ENCODE measurements around the gene PAK2. TPM values are rescaled to one million over a fixed set of nuclear protein-coding genes. Genes with fewer than 3 reads are reported as not detected.
"Not testable (repeated sequence)": the region's sequence is repeated elsewhere in the genome, so short reads cannot be mapped to it uniquely, and the experiment has no call there.

PAK2 gene
- total RNA-seq, 2 donors from 2014 or later: 41.7 to 47.0 TPM

DNA sequence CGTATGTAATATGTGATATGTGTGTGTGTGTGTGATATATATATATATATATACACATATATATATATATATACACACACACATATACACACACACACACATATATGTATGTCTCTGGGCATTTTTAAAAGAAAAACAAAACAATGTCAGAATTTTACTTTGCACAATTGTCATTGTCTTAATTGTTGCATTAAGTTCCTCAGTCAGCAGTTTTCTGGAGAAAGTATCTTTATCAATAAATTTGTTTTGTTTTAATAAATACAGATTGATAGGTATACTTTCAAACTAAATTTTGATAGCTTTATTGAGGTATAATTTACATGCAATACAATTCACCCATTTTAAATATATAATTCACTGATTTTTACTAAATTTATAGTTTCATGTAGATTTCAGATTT is 65.1 kb downstream of the PAK2 start:
- no peaks in the 10 kb centered on the region for H3K9me3 ChIP-seq
- H3K36me3 ChIP-seq: peaks cover 20% of the 10 kb centered on the region
- DNase-seq (ENCODE audit: low spot score) (no peak), ATAC-seq (ENCODE audit: insufficient number of reproducible peaks, low FRiP score, low read depth) (no peak)
- no peaks in the 10 kb centered on the region for H3K4me1 ChIP-seq (ENCODE audit: control insufficient read depth in 1 of 2, low read depth in 2 of 2)
- TF ChIP-seq, protein P1, sequence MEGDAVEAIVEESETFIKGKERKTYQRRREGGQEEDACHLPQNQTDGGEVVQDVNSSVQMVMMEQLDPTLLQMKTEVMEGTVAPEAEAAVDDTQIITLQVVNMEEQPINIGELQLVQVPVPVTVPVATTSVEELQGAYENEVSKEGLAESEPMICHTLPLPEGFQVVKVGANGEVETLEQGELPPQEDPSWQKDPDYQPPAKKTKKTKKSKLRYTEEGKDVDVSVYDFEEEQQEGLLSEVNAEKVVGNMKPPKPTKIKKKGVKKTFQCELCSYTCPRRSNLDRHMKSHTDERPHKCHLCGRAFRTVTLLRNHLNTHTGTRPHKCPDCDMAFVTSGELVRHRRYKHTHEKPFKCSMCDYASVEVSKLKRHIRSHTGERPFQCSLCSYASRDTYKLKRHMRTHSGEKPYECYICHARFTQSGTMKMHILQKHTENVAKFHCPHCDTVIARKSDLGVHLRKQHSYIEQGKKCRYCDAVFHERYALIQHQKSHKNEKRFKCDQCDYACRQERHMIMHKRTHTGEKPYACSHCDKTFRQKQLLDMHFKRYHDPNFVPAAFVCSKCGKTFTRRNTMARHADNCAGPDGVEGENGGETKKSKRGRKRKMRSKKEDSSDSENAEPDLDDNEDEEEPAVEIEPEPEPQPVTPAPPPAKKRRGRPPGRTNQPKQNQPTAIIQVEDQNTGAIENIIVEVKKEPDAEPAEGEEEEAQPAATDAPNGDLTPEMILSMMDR (IDR thresholded peaks at IDR 0.05): no peak
- H3K27ac ChIP-seq: no peak overlapping the region
- H3K4me3 ChIP-seq: no peak overlapping the region
- H3K27me3 ChIP-seq (replicated peaks; ENCODE audit: insufficient read depth): no peaks in the 10 kb centered on the region

- TF ChIP-seq, protein P1 (IDR thresholded peaks at IDR 0.05): no peak
- no peak overlapping the region for H3K27ac ChIP-seq
- DNase-seq (ENCODE audit: low spot score): no peak
- ATAC-seq (ENCODE audit: insufficient number of reproducible peaks, low FRiP score, low read depth): no peak
- H3K4me1 ChIP-seq (ENCODE audit: control insufficient read depth in 1 of 2, low read depth in 2 of 2): no peaks in the 10 kb centered on the region
- no peak overlapping the region for H3K4me3 ChIP-seq
- H3K9me3 ChIP-seq: no peaks in the 10 kb centered on the region
- peaks cover 34% of the 10 kb centered on the region for H3K36me3 ChIP-seq
- no peaks in the 10 kb centered on the region for H3K27me3 ChIP-seq (replicated peaks; ENCODE audit: insufficient read depth)
These were observed 71.4 kb downstream of the PAK2 start for GRCh38 chr3:196810963-196811581.

DNA sequence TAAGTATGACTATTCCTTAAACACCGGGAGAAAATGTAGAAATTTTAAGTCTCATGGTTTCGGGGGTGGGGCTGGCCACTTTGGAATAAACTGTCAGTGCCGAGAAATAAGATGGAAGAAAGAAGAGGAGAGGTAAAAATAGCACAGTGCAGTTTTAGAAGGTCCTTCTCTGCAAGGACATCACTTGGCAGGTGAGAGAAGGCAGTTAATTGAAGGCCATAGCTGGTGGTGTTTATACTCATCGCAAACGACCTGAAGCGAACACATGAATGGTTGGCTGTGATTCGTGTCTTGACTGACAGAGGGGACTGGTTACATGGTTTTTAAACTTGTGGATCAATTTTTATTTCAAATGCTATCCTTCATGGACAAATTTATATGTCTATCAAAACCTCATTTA is 73.2 kb downstream of the PAK2 start:
- DNase-seq (ENCODE audit: low spot score) (no peak), ATAC-seq (ENCODE audit: insufficient number of reproducible peaks, low FRiP score, low read depth) (no peak)
- peaks cover 26% of the 10 kb centered on the region for H3K36me3 ChIP-seq
- TF ChIP-seq, protein P1 (IDR thresholded peaks at IDR 0.05): no peak
- no peak overlapping the region for H3K4me3 ChIP-seq
- H3K27me3 ChIP-seq (replicated peaks; ENCODE audit: insufficient read depth): no peaks in the 10 kb centered on the region
- H3K9me3 ChIP-seq: no peaks in the 10 kb centered on the region
- H3K27ac ChIP-seq: no peak overlapping the region
- H3K4me1 ChIP-seq (ENCODE audit: control insufficient read depth in 1 of 2, low read depth in 2 of 2): no peaks in the 10 kb centered on the region

DNA sequence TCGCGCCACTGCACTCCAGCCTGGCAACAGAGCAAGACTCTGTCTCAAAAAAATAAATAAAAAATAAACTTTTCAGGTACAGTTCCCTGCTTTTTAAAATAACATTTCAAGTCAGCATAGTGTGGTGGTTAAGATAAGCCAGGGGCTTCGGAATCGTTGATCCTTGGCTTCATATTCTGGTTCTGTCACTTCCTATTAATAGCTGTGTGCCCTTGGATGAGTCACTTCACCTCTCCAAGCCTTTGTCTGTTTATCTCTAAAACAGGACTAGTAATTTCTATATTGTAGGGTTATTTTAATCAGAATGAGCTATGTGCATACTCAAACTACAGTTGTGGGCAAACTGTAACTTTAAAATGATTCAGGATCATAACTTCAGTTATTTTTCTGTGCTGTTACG is 74.2 kb downstream of the PAK2 start:
- DNase-seq (ENCODE audit: low spot score): no peak
- no peak for ATAC-seq (ENCODE audit: insufficient number of reproducible peaks, low FRiP score, low read depth)
- H3K27ac ChIP-seq: no peak overlapping the region
- H3K4me3 ChIP-seq: no peak overlapping the region
- no peaks in the 10 kb centered on the region for H3K27me3 ChIP-seq (replicated peaks; ENCODE audit: insufficient read depth)
- peaks cover 35% of the 10 kb centered on the region for H3K36me3 ChIP-seq
- H3K9me3 ChIP-seq: no peaks in the 10 kb centered on the region
- no peaks in the 10 kb centered on the region for H3K4me1 ChIP-seq (ENCODE audit: control insufficient read depth in 1 of 2, low read depth in 2 of 2)
- TF ChIP-seq, protein P1 (IDR thresholded peaks at IDR 0.05): no peak

- H3K36me3 ChIP-seq: peaks cover 37% of the 10 kb centered on the region
- no peak for ATAC-seq (ENCODE audit: insufficient number of reproducible peaks, low FRiP score, low read depth)
- no peaks in the 10 kb centered on the region for H3K27me3 ChIP-seq (replicated peaks; ENCODE audit: insufficient read depth)
- no peak overlapping the region for H3K27ac ChIP-seq
- TF ChIP-seq, protein P1 (IDR thresholded peaks at IDR 0.05): no peak
- H3K4me3 ChIP-seq: no peak overlapping the region
- no peaks in the 10 kb centered on the region for H3K9me3 ChIP-seq
- no peaks in the 10 kb centered on the region for H3K4me1 ChIP-seq (ENCODE audit: control insufficient read depth in 1 of 2, low read depth in 2 of 2)
- no peak for DNase-seq (ENCODE audit: low spot score)
These were observed 82.2 kb downstream of the PAK2 start for GRCh38 chr3:196821806-196822355.

DNA sequence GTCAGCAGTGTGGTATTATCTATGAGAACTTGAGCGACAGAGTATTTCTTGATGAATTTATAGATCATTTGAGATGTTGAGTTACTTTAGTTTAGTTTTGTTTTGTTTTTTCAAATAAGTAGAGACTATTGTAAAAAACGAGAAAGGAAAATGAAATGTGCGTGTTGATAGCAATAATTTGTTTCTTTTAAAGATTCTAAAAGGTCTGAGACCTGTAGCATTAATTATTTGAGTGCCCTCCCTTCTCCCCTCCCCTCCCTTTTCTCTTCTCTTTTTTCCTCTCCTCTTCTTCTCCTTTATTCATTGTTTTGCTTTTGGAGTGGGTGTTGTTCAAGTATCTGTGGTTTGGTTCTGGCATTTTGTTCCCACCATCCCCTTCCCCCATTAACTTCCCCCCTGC is 90.0 kb downstream of the PAK2 start:
- not testable (repeated sequence) for H3K36me3 ChIP-seq; H3K27me3 ChIP-seq (replicated peaks; ENCODE audit: insufficient read depth); H3K9me3 ChIP-seq; ATAC-seq (ENCODE audit: insufficient number of reproducible peaks, low FRiP score, low read depth); H3K27ac ChIP-seq; H3K4me1 ChIP-seq (ENCODE audit: control insufficient read depth in 1 of 2, low read depth in 2 of 2); H3K4me3 ChIP-seq; DNase-seq (ENCODE audit: low spot score)

Data from thoracic aorta (tissue), 2 donors.